NCI-H524 (cell line): Measurements from ENCODE around the gene E4F1.

ENCODE experiments used
- DNase-seq, 2 experiments: peaks; one replicate each; lab custom pipeline; 2025; lab: John Stamatoyannopoulos, UW

The E4F1 gene

DNA sequence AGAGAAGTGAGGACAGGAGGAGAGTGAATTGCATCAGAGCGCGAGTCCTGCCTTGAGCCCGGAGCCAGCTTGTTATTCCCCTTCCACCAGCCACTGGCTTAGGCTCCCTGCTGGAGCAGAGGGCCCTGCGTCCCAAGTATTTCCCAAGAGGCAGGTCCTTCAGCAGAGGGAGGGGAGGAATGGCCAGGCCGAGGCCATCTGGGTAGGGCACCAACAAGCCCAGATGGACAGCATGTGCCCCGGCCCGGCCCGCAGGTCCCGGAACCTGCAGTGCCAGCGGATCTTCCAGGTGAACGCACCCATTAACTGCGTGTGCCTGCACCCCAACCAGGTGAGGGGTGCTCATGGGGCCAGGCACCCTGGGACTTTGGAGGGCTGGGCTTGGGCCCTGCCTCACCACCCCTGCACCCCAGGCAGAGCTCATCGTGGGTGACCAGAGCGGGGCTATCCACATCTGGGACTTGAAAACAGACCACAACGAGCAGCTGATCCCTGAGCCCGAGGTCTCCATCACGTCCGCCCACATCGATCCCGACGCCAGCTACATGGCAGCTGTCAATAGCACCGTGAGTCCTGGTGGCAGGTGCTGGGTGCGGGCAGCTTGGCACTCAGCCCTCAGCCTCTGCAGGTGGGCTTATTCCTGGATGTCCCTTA, 16.5 kb upstream of the E4F1 start:
- DNase-seq = no peak

DNA sequence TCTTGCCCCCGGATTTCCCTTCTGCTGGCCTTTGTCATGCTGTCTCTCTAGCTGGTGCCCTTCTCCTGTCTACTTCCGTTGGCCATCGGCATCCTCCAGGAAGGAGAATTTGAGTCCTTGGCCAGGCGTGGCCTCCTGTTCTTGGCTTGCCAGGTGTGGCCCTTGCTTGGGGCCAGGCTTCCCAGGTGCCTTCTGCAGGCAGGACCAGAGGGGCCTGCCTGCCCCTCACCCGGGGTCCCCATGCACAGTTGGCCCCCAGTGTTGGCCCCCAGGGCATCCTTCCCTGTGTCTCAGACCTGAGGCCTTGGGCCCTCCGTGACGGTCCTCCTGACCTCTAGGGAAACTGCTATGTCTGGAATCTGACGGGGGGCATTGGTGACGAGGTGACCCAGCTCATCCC, 15.5 kb upstream of the E4F1 start:
- DNase-seq = no peak

DNA sequence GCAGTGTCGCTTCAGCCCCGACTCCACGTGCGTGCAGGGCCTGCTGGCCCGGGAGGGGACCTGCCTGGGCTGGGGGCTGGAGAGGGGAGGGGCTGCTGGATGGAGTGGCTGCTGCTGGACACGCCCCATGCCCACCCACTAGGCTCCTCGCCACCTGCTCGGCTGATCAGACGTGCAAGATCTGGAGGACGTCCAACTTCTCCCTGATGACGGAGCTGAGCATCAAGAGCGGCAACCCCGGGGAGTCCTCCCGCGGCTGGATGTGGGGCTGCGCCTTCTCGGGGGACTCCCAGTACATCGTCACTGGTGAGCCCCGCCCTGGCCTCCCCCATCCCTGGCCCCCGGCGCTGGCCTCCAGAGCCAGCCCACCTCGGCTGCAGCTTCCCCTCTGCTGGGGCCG, 15.1 kb upstream of the E4F1 start:
- no peak for DNase-seq

DNA sequence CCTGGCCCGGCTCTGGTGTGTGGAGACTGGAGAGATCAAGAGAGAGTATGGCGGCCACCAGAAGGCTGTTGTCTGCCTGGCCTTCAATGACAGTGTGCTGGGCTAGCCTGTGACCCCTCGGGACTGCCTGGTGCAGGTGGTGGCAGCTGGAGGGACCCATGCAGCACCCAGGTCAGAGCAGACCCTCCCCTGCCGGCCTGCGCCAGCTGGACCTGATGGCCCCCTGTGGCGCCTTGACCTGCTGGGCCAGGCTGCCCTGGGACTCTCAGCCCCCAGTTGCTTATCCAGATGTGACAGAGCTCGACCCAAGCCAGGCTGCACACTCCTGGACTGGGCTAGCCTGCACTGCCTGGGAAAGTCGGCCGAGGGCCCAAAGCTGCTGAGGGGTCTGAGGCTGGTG, 14.6 kb upstream of the E4F1 start:
- DNase-seq = no peak

DNA sequence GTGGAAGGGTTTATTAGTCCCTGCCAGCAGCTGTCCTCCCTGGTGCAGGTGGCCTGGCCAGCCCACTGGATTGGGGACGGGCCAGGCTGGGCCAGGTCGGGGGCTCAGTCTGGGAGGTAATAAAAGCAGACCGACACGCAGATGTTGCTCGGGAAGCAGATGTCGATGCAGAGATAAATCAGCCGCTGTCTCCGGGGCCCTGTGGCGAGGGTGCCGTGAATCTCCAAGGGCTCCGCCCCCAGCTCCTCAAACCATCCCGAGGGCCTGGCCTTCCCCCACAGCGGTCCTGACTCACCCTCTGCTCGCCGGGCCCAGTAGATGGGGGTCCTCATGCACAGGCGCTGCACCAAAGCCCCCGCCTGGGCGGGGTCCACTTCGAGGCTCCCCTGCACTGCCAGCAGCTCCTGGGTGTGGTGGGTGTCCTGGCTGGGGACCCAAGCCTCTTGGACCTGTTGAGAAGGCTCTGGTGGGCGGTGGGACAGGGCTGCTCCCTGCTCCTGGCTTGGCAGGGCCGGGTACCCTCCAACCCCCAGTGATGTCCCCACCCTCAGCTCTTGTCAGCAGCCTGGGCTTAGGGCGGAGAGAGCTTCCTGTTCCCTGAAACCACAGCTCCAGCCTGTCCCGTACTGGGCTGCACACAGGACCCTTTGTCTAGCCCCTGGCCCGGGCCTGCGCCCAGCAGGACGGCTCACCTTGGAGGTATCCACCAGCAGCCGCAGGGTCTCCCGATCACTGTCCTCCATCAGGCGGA, 14.0 kb upstream of the E4F1 start:
- DNase-seq = peak in 1 of 2 experiments; percentile 37

DNA sequence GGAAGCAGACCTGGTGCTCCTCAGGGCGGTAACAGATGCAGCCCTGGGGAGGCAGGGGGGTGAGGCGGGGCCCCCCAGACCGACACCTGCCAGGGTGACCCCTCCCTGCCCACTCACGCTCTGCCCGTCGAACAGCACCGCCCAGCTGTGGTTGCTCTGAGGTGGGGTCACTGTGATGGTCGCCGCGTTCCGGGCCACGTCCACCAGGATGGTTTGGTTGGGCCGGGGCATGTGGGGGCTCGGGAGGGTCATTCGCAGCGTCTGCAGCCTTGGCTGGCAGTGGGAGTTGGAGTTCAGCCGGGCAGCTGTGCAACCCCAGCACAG, 13.4 kb upstream of the E4F1 start:
- DNase-seq = no peak

DNA sequence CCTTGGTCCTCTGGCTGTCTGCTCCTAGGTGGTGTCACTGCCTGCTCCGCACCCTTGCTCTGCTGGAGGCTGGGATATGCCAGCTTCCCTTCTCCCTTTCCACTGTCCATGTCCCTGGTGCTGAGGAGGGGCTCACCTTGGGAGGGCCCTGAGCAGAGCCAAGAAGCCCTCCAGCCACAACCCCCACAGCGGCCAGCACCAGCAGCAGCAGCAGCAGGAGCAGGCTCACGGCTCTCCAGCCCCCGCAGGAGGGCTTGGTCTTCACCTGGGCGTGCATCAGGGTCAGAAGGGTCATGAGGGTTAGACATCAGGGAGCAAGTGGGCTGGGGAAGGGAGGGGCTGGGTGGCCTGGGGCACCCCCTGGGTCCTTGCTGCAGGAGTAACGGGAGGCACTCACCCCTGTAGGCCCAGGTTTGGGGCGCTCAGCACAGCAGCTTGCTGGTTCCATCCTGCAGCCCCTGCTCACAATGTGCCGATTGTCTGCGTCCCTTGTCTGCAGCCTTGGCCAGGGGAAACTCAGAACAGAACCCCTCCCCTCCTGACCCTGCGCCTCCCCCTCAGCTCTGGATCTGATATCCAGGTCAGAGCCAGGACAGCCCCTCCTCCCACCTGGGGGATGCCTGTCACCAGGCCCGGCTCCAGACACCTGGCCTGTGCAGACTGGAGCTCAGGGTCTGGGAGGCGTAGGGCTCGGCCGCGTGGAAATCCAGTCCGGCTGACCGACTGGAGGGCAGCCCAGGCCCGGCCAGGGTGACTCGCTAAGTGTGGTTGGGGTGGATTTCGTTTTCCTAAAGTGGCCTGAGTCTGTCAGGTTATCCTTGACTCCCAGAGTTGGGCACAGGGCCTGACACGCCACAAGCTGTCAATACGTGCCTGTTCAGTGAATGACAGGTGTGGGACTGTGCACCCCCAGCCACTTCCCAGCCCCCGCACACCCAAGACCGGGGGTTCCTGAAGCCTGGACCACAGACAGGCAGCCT, 12.7 kb upstream of the E4F1 start, which contains the start of gene BRICD5:
Gene BRICD5 (minus strand): TSS at position 478 of the 980 bp plus-strand sequence. CDS start 30 bp downstream, at position 448.
- no peak for DNase-seq

DNA sequence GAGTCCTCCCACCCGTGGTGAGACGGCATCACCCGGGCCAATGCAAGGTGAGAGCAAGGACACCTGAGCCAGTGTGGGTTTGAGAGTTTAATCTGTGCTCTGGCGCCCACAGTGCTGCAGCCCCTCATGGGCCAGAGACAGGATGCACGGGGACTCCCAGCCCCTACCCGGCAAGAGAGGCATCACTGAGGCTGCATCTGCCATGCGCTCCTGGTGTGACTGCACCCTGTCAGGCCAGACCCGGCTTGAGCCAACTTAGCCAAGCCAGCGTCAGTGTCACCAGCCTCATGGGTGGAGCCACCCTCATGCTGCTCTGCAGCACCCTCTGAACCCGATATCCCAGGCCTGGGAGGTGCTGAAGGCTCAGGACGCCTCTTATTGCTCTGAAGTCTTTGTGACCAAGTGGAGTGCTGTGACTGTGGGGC, 11.5 kb upstream of the E4F1 start:
- DNase-seq = no peak

DNA sequence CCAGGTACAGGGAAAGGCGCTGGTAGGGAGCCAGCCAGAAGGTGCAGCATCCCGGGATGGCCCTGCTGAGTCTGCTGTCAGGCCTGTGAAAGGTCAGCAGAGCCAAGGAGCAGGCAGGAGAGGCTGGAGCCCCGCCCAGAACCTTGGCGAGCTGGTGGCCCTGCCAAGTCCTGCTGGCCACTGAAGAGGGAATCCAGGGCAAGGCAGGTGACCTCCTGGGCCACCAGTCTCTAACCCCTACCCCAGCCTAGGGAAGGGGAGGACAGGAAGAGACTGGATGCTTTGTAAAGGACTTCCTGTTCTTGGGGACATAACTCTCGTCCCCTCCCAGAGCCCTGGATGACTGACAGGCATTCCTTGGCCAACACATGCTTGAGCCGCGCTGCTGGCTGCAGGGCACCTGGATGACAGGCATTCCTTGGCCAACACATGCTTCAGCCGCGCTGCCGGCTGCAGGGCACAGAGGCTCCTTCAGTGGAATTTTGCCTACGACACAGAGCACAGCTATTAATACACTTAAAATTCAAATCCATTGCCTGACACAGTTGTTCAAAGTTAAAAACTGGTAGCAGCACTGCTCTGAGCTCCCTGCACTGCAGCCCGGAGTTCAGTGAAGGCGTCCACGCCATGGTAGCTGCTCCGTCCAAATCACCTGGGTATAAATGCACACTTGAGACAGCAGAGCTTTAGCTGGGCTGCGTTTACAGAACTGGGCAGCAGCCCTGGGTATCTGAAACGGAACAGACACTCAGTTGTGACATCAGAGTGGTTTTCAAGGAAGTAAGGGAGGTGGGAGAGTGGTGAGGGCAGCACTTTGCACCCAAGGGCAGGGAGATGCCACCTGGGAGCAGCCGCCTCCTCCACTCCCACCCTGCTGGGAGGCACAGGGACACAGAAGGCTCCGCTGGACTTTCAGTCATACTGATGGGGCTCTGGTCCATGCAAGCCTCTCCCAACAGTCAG, 10.7 kb upstream of the E4F1 start:
- DNase-seq = no peak

DNA sequence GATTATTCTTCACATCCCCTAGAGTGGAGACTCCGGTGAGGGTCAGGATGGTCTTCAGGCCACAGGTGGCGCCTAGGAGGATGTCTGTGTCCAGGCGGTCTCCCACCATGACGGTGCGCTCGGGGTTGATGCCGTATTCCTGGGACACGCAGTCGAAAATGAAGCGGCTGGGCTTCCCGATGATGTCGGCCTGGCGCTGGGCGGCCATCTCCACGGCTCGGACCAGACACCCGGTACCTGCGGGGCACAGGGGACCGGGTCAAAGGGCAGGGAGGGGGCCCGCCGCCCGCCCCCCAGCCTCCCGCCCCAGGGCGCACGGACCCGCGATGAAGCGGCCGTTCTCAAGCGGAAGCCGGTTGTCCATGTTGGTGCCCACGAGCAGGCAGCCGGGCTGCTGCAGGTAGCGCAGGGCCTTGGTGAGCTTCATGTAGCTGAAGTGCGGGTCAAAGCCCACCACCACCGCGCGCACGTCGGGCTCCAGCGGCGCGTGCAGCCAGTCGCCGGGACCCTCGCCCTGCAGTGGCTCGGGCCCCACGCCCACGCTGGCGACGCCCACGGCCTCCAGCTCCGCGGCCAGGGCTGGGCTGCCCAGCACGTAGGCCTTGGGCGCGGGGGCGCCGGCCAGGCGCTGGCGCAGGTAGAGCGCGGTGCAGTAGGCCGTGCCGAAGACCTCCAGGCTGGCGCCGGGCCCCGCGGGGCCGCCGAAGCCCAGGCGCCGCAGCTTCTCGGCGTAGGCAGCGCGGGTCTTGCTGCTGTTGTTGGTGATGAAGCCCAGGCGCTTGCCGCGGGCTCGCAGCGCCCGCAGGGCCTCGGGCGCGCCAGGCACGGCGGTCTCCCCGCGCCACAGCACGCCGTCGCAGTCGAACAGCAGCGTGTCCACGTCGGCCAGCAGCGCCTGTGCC, 9.3 kb upstream of the E4F1 start:
- DNase-seq = peak in 1 of 2 experiments; percentile 25

DNA sequence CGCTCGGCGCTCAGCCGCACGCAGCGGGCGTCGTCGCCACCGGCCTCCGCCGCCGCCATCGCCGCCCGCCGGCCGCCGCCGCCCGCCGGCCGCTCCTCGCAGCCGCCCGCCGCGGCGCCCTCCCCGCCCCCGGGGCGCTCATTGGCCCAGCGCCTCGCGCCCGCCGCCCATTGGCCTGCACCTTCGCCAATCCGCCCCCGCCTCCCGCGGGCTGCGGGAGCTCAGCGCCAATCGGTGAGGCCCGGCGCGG, 8.7 kb upstream of the E4F1 start, which contains the start of gene PGP:
Gene PGP (minus strand): TSS at position 122 of the 250 bp plus-strand sequence. CDS start 63 bp downstream, at position 59.
- DNase-seq = no peak

DNA sequence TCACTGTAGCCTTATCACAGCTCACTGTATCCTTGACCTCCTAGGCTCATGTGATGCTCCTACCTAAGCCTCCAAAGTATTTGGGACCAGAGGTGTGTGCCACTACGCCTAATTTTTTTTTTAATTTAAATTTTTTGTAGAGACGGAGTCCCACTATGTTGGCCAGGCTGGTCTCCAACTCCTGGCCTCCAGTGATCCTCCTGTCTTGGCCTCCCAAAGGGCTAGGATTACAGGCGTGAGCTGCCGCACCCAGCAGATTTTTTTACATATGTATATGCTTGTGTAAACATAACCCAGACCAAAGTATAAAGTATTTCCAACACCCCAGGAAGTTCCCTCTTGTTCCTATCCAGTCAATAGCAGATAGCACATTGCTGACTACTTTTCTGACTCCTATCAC, 7.1 kb upstream of the E4F1 start:
- no peak for DNase-seq

DNA sequence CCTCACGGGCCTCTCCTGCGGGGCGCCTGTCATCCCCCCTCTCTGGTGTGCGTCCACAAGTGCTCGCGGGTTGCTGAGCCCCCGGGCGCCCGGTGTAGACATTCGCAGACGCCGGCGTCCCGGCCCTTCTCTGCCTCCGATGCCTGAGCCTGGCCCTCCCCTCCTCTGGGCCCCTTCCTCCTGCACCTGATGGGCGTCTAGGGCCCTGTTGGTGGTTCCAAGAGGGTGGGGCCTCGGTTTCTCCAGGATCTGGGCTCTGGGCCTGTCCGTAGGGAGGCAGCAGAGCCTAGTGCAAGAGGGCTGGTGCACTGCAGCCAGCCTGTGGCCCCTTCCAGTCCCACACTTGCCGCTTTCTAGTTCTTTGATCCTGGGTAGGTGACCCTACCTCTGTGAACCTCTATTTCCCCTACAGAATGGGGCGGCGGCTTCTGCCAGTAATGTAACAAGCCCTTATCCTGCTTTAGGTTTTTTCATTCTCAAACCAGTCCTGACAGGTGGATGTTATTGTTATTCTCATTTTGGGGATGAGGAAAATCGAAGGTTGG, 623 bp downstream of the E4F1 start:
- DNase-seq = peak in 1 of 2 experiments; percentile 42

DNA sequence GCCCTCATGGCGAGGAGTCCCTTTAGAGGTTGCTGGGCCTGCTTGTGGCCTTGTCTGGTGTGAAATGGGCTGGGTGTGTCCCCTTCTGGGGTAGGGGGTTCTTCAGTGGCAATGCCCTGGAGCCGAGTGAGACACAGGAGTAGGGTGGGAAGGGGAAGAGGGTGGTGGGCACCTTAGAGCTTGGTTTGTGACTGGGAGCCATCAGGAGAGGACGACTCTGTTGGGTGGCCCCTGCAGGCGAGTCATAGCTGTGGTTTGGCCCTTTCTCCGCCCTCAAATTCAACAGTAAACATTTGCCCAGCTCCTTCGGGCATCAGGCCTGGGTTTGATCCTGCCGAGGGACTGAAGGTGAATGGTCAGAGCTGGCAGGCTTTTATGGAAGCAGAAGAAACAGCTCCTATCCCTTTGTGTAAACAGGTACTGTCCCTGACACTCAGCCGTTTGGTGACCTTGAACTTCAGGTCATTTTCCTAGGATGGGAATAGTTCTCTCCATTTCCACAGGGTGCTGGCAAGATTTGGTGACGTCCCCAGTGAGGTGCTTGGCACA, 2.9 kb downstream of the E4F1 start:
- no peak for DNase-seq

DNA sequence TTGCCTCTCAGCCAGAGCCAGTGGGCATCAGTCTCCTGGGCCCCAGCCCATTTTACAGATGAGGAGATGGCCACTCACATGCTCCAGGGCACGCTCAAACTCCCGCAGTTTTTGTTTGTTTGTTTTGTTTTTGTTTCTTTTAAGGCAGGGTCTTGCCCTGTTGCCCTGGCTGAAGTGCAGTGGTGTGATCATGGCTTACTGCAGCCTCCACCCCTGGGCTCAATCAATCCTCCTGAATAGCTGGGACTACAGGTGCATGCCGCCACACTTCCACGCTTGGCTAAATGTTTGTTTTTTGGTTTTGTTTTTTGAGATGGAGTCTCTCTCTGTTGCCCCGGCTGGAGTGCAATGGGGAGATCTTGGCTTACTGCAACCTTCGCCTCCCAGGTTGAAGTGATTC, 3.5 kb downstream of the E4F1 start:
- no peak for DNase-seq

DNA sequence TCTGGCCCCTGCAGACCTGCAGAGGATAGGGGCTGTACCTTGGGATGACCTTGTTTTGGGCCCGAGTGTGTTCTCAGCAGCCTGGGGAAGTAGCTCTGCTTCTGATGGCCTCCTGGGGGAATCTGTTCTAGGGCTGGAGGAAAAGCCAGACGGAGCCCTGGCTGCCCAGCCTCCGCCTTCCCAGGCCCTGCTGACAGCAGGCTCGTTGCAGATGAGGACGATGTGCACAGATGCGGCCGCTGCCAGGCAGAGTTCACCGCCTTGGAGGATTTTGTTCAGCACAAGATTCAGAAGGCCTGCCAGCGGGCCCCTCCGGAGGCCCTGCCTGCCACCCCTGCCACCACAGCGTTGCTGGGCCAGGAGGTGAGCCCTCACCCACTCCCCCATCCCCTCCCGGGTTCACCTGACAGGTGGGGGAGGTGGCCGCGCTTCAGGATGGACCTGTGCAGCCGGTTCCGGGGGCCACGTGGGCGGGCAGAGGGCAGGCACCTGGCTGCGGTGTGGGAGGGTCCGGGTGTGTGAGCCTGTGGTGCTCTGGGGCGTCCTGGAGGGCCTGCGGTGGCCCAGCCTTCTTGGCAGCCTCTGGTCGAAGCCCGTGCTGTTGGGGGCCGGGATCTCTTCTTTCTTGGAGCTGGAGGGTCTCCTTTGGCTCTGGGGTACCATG, 4.9 kb downstream of the E4F1 start:
- DNase-seq = no peak

DNA sequence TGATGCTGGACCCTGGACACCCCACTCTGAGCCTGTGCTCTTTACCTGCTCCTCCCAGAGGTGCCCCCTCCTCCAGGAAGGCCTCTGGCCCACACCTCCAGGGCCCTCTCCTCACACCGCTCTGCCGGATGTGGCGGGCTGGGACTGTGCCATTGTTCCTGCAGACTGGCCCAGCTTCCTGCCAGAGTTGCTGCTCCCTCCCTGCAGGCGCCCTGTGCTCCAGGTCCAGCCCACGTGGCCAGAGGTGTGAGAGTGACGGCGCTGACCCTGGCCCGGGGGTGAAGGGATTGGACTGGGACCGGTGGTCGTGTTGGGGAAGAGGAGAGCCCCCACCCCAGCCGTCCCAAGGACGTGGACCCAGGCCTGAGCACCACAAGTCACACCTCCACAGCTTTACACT, 5.7 kb downstream of the E4F1 start:
- DNase-seq = no peak

DNA sequence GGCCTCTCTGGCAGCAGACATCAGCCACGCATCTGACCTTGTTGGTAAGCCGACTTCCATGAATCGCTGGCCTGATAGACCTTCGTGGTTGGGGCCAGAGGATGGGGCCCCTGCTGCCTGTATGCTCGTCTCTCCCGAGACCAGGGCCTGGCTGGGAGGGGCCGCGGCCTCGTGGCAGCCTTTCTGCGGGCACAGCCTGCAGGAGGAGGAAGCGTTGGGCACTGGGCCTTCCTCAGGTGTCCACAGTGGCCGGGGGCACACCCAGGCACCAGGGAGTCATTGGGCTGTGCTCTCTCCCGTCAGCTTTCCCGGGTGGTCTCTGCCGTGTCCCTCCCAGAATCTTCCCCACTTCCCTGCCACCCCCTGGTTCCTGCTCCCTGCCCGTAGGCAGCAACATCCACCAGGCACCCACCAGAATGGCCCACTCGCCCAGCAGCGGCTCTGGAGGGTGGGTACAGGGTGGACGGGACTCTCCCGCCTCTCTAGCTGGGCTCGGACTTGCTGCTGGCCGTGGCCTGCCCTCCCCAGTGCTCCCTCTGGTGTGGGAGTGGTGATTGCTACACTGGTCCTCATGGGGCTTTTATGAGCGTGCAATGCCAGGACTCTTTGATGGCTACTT, 6.3 kb downstream of the E4F1 start:
- no peak for DNase-seq

DNA sequence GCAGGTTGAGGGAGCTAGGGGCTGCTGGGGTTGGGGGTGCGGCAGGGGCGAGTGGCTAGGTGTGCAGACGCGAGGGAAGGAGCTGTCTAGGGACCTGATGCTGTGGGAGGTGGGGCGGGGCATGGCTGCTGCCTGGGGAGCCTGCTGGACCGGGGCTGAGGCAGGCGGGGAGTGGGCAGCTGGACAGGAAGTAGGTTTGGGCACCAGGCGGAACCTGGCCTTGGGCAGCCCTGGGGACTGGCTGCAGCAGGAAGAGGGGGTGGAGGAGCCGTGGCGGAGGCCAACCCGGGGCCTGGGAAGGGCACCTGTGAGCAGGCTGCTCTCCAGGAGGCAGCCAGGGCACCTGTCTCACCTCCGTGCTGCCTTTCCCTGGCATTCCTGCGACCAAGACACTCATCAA, 7.0 kb downstream of the E4F1 start:
- DNase-seq = no peak
